Left ventricle myocardium inferior (tissue), 1 donor: ENCODE data around the gene DDX24. TPM values are rescaled to one million over a fixed set of nuclear protein-coding genes. Genes with fewer than 3 reads are reported as not detected.
A peak's percentile ranks its signal among the peaks of the same experiment; 100 is the strongest.

ENCODE experiments used
- DNase-seq: peaks from one replicate; pipeline ENCODE4 v3.0.0-alpha.2; 2020
- H3K27ac ChIP-seq: fragments of 200-600 bp; replicated peaks from 2 replicates; pipeline ENCODE4 v1.8.0; 2021
- H3K27me3 ChIP-seq: fragments of 200-600 bp; 2 replicates; pipeline ENCODE4 v1.8.0; 2021; ENCODE audit warnings: low read depth
- H3K36me3 ChIP-seq: fragments of 200-600 bp; 2 replicates; pipeline ENCODE4 v1.8.0; 2021
- H3K4me1 ChIP-seq: fragments of 200-600 bp; 2 replicates; pipeline ENCODE4 v1.8.0; 2021
- H3K4me3 ChIP-seq: fragments of 200-600 bp; 2 replicates; pipeline ENCODE4 v1.8.0; 2021; ENCODE audit warnings: mild to moderate bottlenecking, moderate library complexity
- H3K9me3 ChIP-seq: fragments of 200-600 bp; replicated peaks from 2 replicates; pipeline ENCODE4 v1.8.0; 2021
- intact Hi-C: fragments of 100-400 bp; cut with micrococcal nuclease; formaldehyde crosslinking; loops from one replicate; pipeline ENCODE4 v1.11.0; 2022
- total RNA-seq: library from RNA; stranded (reverse); fragmentation: NEBNext Ultra II Directional; extraction: Animal tissue kit (Norgen Biotek cat#: 25700); gene quantifications from one replicate; pipeline ENCODE4 v1.2.1, GENCODE V29; 2021
- TF ChIP-seq, protein P1 (sequence below): fragments of 200-600 bp; IDR thresholded peaks from 2 replicates; pipeline ENCODE4 v1.8.0; 2021; ENCODE audit warnings: antibody characterized with exemption, mild to moderate bottlenecking, borderline replicate concordance
- donor health status: DM: no; HTN: yes; CAD: no; lungs with severe emphysema.

DDX24 gene
- total RNA-seq, 1 donor from 2014 or later, result 208 TPM

DNA sequence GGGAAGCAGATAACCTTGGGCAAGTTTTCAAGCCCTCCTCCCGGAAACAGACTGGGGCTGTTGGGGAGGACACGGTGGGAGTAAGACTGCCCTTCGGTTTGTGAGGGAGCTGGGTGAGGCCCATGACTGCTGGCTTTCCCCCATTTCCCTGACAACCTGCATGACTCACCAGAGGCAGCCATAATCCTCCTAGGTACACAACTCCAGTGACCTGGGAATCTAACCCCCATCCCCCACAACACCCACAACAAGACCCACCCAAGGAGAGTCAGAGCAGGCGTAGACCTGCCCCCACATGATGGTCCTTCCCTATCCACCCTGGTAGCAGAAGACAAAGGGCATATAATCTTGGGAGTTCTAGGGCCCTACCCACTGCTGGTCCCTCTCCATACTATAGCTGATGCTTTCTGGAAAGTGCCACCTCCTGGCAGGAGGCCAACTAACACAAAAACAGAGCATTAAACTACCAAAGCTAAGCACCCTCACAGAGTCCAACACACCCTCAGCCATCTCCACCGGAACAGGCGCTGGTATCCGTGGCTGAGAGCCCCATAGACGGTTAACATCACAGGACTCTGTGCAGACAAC, 14.8 kb downstream of the DDX24 start:
- peaks cover 52% of the 10 kb centered on the region for H3K4me1 ChIP-seq
- TF ChIP-seq, protein P1, sequence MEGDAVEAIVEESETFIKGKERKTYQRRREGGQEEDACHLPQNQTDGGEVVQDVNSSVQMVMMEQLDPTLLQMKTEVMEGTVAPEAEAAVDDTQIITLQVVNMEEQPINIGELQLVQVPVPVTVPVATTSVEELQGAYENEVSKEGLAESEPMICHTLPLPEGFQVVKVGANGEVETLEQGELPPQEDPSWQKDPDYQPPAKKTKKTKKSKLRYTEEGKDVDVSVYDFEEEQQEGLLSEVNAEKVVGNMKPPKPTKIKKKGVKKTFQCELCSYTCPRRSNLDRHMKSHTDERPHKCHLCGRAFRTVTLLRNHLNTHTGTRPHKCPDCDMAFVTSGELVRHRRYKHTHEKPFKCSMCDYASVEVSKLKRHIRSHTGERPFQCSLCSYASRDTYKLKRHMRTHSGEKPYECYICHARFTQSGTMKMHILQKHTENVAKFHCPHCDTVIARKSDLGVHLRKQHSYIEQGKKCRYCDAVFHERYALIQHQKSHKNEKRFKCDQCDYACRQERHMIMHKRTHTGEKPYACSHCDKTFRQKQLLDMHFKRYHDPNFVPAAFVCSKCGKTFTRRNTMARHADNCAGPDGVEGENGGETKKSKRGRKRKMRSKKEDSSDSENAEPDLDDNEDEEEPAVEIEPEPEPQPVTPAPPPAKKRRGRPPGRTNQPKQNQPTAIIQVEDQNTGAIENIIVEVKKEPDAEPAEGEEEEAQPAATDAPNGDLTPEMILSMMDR, result no peak
- no peak overlapping the region for H3K4me3 ChIP-seq
- DNase-seq, result no peak
- peaks cover 17% of the 10 kb centered on the region for H3K9me3 ChIP-seq
- H3K36me3 ChIP-seq, result peaks cover 16% of the 10 kb centered on the region
- peak overlapping the region; percentile 27 for H3K27ac ChIP-seq
- intact Hi-C loops, result no loop called here
- no peaks in the 10 kb centered on the region for H3K27me3 ChIP-seq

DNA sequence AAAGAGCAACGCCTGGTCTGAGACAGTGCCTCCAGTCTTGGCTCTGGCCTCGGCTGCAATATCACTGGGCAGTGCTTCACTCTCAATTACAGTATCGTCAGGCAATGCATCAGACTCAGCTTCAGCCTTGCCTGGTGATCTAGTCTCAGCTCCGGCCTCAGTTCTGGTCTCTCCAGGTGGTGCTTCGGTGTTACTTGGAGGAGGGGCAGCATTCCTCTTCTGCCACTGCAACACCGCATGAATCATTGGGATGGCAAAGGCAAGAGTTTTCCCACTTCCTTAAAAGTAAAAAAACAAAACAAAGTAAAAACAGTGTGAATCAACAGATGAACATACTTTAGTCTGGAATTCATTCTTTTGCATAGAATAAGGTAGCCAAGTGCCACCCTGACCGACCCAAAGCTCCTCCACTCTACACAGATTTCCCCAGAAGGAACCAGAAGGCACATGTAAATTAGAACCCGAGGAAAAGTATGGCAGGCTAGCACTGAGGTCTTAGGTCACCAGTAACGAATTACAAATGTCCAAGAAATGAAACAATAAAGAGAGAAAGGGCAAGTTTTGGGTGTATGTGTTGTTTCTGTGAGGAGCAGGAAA, 18.6 kb downstream of the DDX24 start:
- TF ChIP-seq, protein P1, result no peak
- Histone ChIP-seq H3K4me1 (peaks cover 76% of the 10 kb centered on the region), H3K36me3 (peaks cover 52% of the 10 kb centered on the region), H3K9me3 (peaks cover 1% of the 10 kb centered on the region), H3K27ac (no peak overlapping the region), H3K4me3 (no peak overlapping the region), H3K27me3 (no peaks in the 10 kb centered on the region)
- DNase-seq, result no peak
- intact Hi-C loops, result no loop called here

DNA sequence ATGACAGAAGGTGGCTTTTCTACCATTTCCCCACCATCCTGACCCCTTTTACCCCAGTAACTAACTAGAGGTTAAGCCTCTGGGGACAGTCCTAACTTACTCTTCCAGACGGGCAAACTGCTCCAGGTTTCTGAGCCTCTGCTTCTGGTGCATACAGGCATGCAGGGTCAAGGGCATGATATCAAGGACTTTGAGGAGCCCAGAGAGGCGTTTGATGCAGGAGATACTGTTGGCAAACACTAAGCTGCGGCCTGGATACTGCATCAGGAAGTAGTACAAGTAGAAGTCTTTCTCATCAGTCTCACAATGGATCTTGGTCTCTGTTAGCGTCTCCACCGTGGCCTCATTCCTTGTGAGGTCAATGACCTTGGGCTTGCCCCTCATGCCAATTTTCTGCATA, 21.0 kb downstream of the DDX24 start:
- TF ChIP-seq, protein P1, result no peak
- peaks cover 59% of the 10 kb centered on the region for H3K4me1 ChIP-seq
- DNase-seq, result no peak
- H3K4me3 ChIP-seq, result no peak overlapping the region
- intact Hi-C loops, result no loop called here
- H3K36me3 ChIP-seq, result peaks cover 76% of the 10 kb centered on the region
- no peaks in the 10 kb centered on the region for H3K27me3 ChIP-seq
- H3K9me3 ChIP-seq, result no peaks in the 10 kb centered on the region
- H3K27ac ChIP-seq, result no peak overlapping the region

DNA sequence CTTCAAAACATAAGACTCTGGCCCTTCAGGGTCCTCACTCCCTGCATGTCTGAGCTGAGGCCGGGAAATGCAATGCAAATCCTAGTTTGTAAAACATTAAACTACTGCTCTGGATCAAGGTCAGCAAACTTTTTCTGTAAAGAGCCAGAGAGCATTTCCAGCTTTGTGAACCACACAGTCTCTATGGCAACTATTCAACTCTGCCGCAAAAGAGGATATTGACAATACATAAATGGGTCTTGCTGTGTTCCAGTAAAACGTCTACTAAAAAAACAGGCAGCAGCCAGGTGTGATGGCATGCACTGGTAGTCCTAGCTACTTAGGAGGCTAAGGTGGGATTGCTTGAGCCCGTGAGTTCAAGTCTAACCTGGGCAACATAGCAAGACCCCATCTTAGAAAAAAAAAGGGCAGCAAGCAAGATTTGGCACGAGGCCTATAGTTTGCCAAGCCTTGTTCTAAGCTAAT, 22.3 kb downstream of the DDX24 start:
- intact Hi-C loops, result no loop called here
- H3K27me3 ChIP-seq, result no peaks in the 10 kb centered on the region
- TF ChIP-seq, protein P1, result no peak
- peaks cover 53% of the 10 kb centered on the region for H3K4me1 ChIP-seq
- no peak overlapping the region for H3K4me3 ChIP-seq
- H3K27ac ChIP-seq, result no peak overlapping the region
- DNase-seq, result no peak
- no peaks in the 10 kb centered on the region for H3K9me3 ChIP-seq
- H3K36me3 ChIP-seq, result peaks cover 89% of the 10 kb centered on the region

DNA sequence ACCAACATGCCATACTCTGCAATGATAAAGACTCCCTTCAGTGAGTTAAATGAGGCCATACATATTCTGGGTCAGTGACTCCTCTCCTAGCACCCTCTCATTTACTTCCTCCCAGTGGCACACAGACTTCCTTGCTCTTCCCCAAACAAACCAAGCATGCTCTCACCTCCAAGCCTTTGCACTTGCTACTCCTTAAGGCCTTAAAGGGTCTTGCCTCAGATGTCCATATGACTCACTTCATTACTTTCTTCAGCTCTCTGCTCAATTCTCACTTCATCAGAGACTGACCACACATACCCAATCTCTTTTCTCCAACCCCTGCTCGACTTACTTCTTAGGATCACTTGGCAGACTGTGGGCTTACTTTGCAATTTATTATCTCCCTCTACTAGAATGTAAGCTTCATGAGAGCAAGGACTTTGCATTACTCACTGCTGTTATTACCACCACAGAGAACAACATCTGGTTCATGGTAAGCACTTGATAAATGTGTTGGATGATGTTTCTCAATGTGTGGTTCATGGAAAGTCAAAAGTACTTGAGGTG, 22.8 kb downstream of the DDX24 start:
- intact Hi-C loops, result no loop called here
- Histone ChIP-seq H3K4me3 (no peak overlapping the region), H3K27me3 (no peaks in the 10 kb centered on the region), H3K4me1 (peaks cover 49% of the 10 kb centered on the region), H3K36me3 (peaks cover 94% of the 10 kb centered on the region), H3K9me3 (no peaks in the 10 kb centered on the region), H3K27ac (no peak overlapping the region)
- DNase-seq, result no peak
- TF ChIP-seq, protein P1, result no peak
